Astrocyte (in vitro differentiated cells and primary cell): ENCODE results near the gene TMED5. TPM values are rescaled to one million over a fixed set of nuclear protein-coding genes. Genes with fewer than 3 reads are reported as not detected.
A peak's percentile ranks its signal among the peaks of the same experiment; 100 is the strongest.

Source experiments
- DNase-seq: peaks from one replicate; pipeline ENCODE4 v3.0.0-alpha.2; 2010; ENCODE audit warnings: low read depth
- FAIRE-seq: peaks from 2 replicates; lab custom pipeline; 2011; peaks lifted over from hg19 to GRCh38; lab: Jason Lieb, UNC
- H2AFZ ChIP-seq: 2 replicates; pipeline ENCODE4 v1.6.0; 2012; ENCODE audit warnings: low read depth, low read length, inconsistent platforms
- H3K27ac ChIP-seq: 2 replicates; pipeline ENCODE4 v1.5.1; 2011; ENCODE audit warnings: low read depth, low read length, inconsistent platforms
- H3K27me3 ChIP-seq: 2 replicates; pipeline ENCODE4 v1.6.0; 2011; ENCODE audit warnings: low read length, inconsistent platforms; ENCODE audit not compliant: insufficient read depth
- H3K36me3 ChIP-seq: 2 replicates; pipeline ENCODE4 v1.5.1; 2011; ENCODE audit warnings: low read length, inconsistent platforms; ENCODE audit not compliant: insufficient read depth
- H3K4me1 ChIP-seq: 2 replicates; pipeline ENCODE4 v1.5.1; 2011; ENCODE audit warnings: low read length, inconsistent platforms; ENCODE audit not compliant: insufficient read depth
- H3K4me2 ChIP-seq: 2 replicates; pipeline ENCODE4 v1.6.0; 2012; ENCODE audit warnings: low read length, inconsistent platforms
- H3K4me3 ChIP-seq: 2 replicates; pipeline ENCODE4 v1.5.1; 2011; ENCODE audit warnings: low read depth, mild to moderate bottlenecking, low read length, inconsistent platforms; ENCODE audit not compliant: insufficient read depth
- H3K79me2 ChIP-seq: 2 replicates; pipeline ENCODE4 v1.6.0; 2012; ENCODE audit warnings: mild to moderate bottlenecking, low read length, inconsistent platforms; ENCODE audit not compliant: insufficient read depth
- H3K9ac ChIP-seq: 2 replicates; pipeline ENCODE4 v1.6.0; 2012; ENCODE audit warnings: mild to moderate bottlenecking, low read length, inconsistent platforms
- H3K9me3 ChIP-seq: 2 replicates; pipeline ENCODE4 v1.5.1; 2012; ENCODE audit warnings: low read depth, mild to moderate bottlenecking, low read length, inconsistent platforms; ENCODE audit not compliant: insufficient read depth
- H4K20me1 ChIP-seq: 2 replicates; pipeline ENCODE4 v1.6.0; 2012; ENCODE audit warnings: low read length, inconsistent platforms; ENCODE audit not compliant: insufficient read depth
- H3K27ac Mint-ChIP-seq: one replicate; pipeline ENCODE4 v1.8.0; 2021; ENCODE audit warnings: mild to moderate bottlenecking, mixed read lengths; ENCODE audit not compliant: unreplicated experiment
- H3K27me3 Mint-ChIP-seq: one replicate; pipeline ENCODE4 v1.8.0; 2021; ENCODE audit warnings: low read depth, mixed read lengths; ENCODE audit not compliant: unreplicated experiment
- H3K36me3 Mint-ChIP-seq: one replicate; pipeline ENCODE4 v1.8.0; 2021; ENCODE audit warnings: low read depth, mixed read lengths; ENCODE audit not compliant: unreplicated experiment
- H3K4me1 Mint-ChIP-seq: one replicate; pipeline ENCODE4 v1.8.0; 2021; ENCODE audit warnings: low read depth, mixed read lengths; ENCODE audit not compliant: unreplicated experiment
- H3K4me3 Mint-ChIP-seq: one replicate; pipeline ENCODE4 v1.8.0; 2021; ENCODE audit warnings: mild to moderate bottlenecking, moderate library complexity, mixed read lengths; ENCODE audit not compliant: unreplicated experiment
- H3K9me3 Mint-ChIP-seq: one replicate; pipeline ENCODE4 v1.8.0; 2021; ENCODE audit warnings: mild to moderate bottlenecking, mixed read lengths; ENCODE audit not compliant: unreplicated experiment
- CTCF ChIP-seq: IDR thresholded peaks from 2 replicates; pipeline ENCODE4 v1.5.1; 2011; ENCODE audit warnings: low read depth, mild to moderate bottlenecking, inconsistent platforms, low read length, moderate library complexity; ENCODE audit not compliant: insufficient read depth
- EZH2 ChIP-seq: IDR thresholded peaks from 2 replicates; pipeline ENCODE4 v1.6.1; 2012; ENCODE audit warnings: mild to moderate bottlenecking, low read length, inconsistent platforms; ENCODE audit not compliant: insufficient read depth
- total RNA-seq: library from RNA; stranded (reverse); gene quantifications from 2 replicates; pipeline ENCODE4 v1.2.1, GENCODE V29; 2021

Gene TMED5
- total RNA-seq, 1 donor from 2014 or later, result 105 TPM

- Mint-ChIP-seq H3K36me3 (peaks cover 1% of the 10 kb centered on the region), H3K9me3 (no peaks in the 10 kb centered on the region), H3K4me1 (no peaks in the 10 kb centered on the region), H3K27me3 (no peaks in the 10 kb centered on the region), H3K27ac (no peak overlapping the region), H3K4me3 (no peak overlapping the region)
- H2AFZ ChIP-seq, result no peak overlapping the region
- TF ChIP-seq EZH2 (no peak), CTCF (no peak)
- H3K4me2 ChIP-seq, result no peak overlapping the region
- no peak overlapping the region for H3K4me3 ChIP-seq
- no peaks in the 10 kb centered on the region for H3K36me3 ChIP-seq
- DNase-seq (no peak), FAIRE-seq (no peak)
- no peaks in the 10 kb centered on the region for H3K79me2 ChIP-seq
- H3K27me3 ChIP-seq, result no peaks in the 10 kb centered on the region
- H3K9me3 ChIP-seq, result no peaks in the 10 kb centered on the region
- no peak overlapping the region for H3K9ac ChIP-seq
- H3K27ac ChIP-seq, result no peak overlapping the region
- no peaks in the 10 kb centered on the region for H4K20me1 ChIP-seq
- H3K4me1 ChIP-seq, result no peaks in the 10 kb centered on the region
Observed at GRCh38 chr1:93205892-93206566, 25.8 kb upstream of the TMED5 start.

- TF ChIP-seq CTCF (no peak), EZH2 (no peak)
- Histone ChIP-seq H3K4me2 (no peak overlapping the region), H3K79me2 (no peaks in the 10 kb centered on the region), H3K9ac (no peak overlapping the region), H3K36me3 (no peaks in the 10 kb centered on the region), H3K27ac (no peak overlapping the region), H3K4me3 (no peak overlapping the region), H3K4me1 (no peaks in the 10 kb centered on the region), H4K20me1 (no peaks in the 10 kb centered on the region), H3K27me3 (no peaks in the 10 kb centered on the region), H2AFZ (no peak overlapping the region), H3K9me3 (no peaks in the 10 kb centered on the region)
- no peak for DNase-seq
- Mint-ChIP-seq H3K4me3 (no peak overlapping the region), H3K9me3 (peaks cover 1% of the 10 kb centered on the region), H3K27ac (no peak overlapping the region), H3K4me1 (peaks cover 9% of the 10 kb centered on the region), H3K27me3 (no peaks in the 10 kb centered on the region), H3K36me3 (peaks cover 6% of the 10 kb centered on the region)
- peak; percentile 17 for FAIRE-seq
Observed at GRCh38 chr1:93200714-93201113, 20.5 kb upstream of the TMED5 start.

- H3K36me3 ChIP-seq, result no peaks in the 10 kb centered on the region
- H3K4me1 ChIP-seq, result no peaks in the 10 kb centered on the region
- Mint-ChIP-seq H3K4me1 (peaks cover 9% of the 10 kb centered on the region), H3K9me3 (peaks cover 2% of the 10 kb centered on the region), H3K27me3 (no peaks in the 10 kb centered on the region), H3K4me3 (no peak overlapping the region), H3K36me3 (peaks cover 8% of the 10 kb centered on the region), H3K27ac (no peak overlapping the region)
- no peak for DNase-seq
- no peaks in the 10 kb centered on the region for H3K27me3 ChIP-seq
- H3K9me3 ChIP-seq, result no peaks in the 10 kb centered on the region
- no peaks in the 10 kb centered on the region for H3K79me2 ChIP-seq
- TF ChIP-seq EZH2 (no peak), CTCF (no peak)
- no peak overlapping the region for H2AFZ ChIP-seq
- no peak overlapping the region for H3K27ac ChIP-seq
- H3K4me3 ChIP-seq, result no peak overlapping the region
- no peaks in the 10 kb centered on the region for H4K20me1 ChIP-seq
- no peak overlapping the region for H3K9ac ChIP-seq
- no peak overlapping the region for H3K4me2 ChIP-seq
- no peak for FAIRE-seq
Observed at GRCh38 chr1:93200086-93200620, 19.9 kb upstream of the TMED5 start.
